Cardiac fibroblast (primary cell): ENCODE measurements around the gene MT1A.

Source experiments
- DNase-seq, 2 donors: peaks; one replicate each; pipeline versions ENCODE4 v3.0.0 to v3.0.0-alpha.2; 2010; ENCODE audit warnings: low read depth in 2 of 2
- H3K4me3 ChIP-seq, 2 donors: replicated peaks in 1 of 2; 1 replicate in 1 of 2; 2 replicates in 1 of 2; pipeline ENCODE4 v1.5.1; 2011; ENCODE audit warnings: low read depth in 2 of 2, low read length in 2 of 2, mild to moderate bottlenecking in 2 of 2, moderate library complexity in 1 of 2
- CTCF ChIP-seq: IDR thresholded peaks from one replicate; pipeline ENCODE4 v1.5.1; 2011; ENCODE audit warnings: low read depth, mild to moderate bottlenecking, low read length, inconsistent platforms

MT1A gene

GRCh38 chr16:56637814-56638750, at the start of gene MT1A:
MT1A (plus strand) TSS chr16:56638666; CDS start chr16:56638739, 73 bp downstream.
- no peak for TF ChIP-seq CTCF
- peak; percentile 60 to 62 for DNase-seq
- H3K4me3 ChIP-seq: peak within 1 kb of the TSS; percentile 58 to 59

GRCh38 chr16:56588781-56589140, 49.7 kb upstream of the MT1A start:
- peak overlapping the region in 1 of 2 donors; percentile 41 for H3K4me3 ChIP-seq
- no peak for TF ChIP-seq CTCF
- no peak for DNase-seq

GRCh38 chr16:56589141-56590039, 49.1 kb upstream of the MT1A start, which contains the start of gene MT3:
MT3 (plus strand) TSS chr16:56589528; CDS start chr16:56589591, 63 bp downstream.
- TF ChIP-seq CTCF: no peak
- peak within 1 kb of the TSS; percentile 19 to 41 for H3K4me3 ChIP-seq
- peak in 1 of 2 donors; percentile 11 for DNase-seq

- no peak for DNase-seq
- H3K4me3 ChIP-seq: no peak overlapping the region
- no peak for TF ChIP-seq CTCF
These were observed 46.9 kb upstream of the MT1A start for GRCh38 chr16:56591377-56592060.

- DNase-seq: no peak
- H3K4me3 ChIP-seq: no peak overlapping the region
- no peak for TF ChIP-seq CTCF
These were observed 44.7 kb upstream of the MT1A start for GRCh38 chr16:56593573-56594291.

- no peak overlapping the region for H3K4me3 ChIP-seq
- no peak for TF ChIP-seq CTCF
- DNase-seq: no peak
These were observed 44.2 kb upstream of the MT1A start for GRCh38 chr16:56594292-56594619.
